Activated naive CD8-positive, alpha-beta T cell treated with anti-CD3 and anti-CD28 coated beads for 36 hours (primary cell): Measurements from ENCODE around the gene SDC4. TPM values are rescaled to one million over a fixed set of nuclear protein-coding genes. Genes with fewer than 3 reads are reported as not detected.
"Not testable (repeated sequence)": the region's sequence is repeated elsewhere in the genome, so short reads cannot be mapped to it uniquely, and the experiment has no call there.

ENCODE experiments used
- DNase-seq: peaks from one replicate; pipeline ENCODE4 v3.0.0; 2021
- H3K27ac Mint-ChIP-seq: one replicate; pipeline ENCODE4 v1.8.0; 2022; ENCODE audit warnings: mild to moderate bottlenecking, moderate library complexity, mixed read lengths
- H3K27me3 Mint-ChIP-seq: one replicate; pipeline ENCODE4 v1.8.0; 2022; ENCODE audit warnings: mild to moderate bottlenecking, mixed read lengths
- H3K36me3 Mint-ChIP-seq: one replicate; pipeline ENCODE4 v1.8.0; 2021; ENCODE audit warnings: mild to moderate bottlenecking, mixed read lengths
- H3K4me1 Mint-ChIP-seq: one replicate; pipeline ENCODE4 v1.8.0; 2021; ENCODE audit warnings: mixed read lengths
- H3K4me3 Mint-ChIP-seq: one replicate; pipeline ENCODE4 v1.8.0; 2022; ENCODE audit warnings: mild to moderate bottlenecking, moderate library complexity, mixed read lengths
- H3K9me3 Mint-ChIP-seq: one replicate; pipeline ENCODE4 v1.8.0; 2022; ENCODE audit warnings: mixed read lengths
- total RNA-seq, 2 experiments: library from RNA; stranded (reverse); gene quantifications; one replicate each; pipeline ENCODE4 v1.2.3, GENCODE V29; 2021

SDC4 gene
- total RNA-seq, 2 experiments from 2014 or later, result 24.6 to 25.5 TPM

DNA sequence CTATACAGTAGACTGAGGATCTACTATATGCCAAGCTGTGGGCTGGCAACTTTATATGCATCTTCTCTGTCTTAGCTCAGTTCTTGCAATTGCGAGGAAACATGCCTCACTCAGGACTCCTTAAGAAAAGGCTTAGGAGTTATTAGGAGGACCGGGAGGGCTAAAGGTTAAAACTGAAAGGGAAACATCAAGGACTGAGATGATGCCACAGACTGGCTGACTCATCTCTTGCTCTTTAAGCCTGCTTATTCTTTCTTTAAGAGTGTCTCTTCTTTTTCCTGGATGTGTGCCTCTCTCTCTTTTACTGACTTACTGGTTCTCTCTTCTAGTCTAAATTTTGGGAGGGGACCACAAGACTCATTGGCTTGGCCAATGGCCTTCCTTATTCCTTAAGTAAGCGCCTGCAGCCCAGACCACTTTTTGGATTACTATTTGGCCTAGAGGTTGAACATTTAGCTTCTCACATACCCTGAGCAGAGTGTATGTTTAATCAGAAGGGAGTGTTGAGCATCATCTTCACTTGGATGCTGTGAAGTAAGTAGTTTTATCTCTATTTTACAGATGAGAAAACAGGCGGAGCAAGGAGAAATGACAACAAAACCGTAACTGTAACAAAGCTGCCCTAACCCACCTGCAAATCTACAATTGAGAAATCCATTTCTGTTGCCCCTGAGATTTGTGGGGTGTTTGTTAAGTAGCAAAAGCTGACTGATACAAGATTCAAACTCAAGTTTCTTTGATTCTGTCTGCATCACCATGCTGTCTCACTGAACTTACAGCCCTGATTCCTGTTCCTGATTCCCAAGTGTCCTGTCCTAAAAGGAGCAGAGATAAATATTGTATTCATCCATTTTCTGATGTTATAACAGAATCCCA lies 7.2 kb upstream of the SDC4 start:
- Mint-ChIP-seq H3K27ac (peak overlapping the region; percentile 85), H3K4me3 (peak overlapping the region; percentile 32), H3K4me1 (peaks cover 49% of the 10 kb centered on the region), H3K36me3 (no peaks in the 10 kb centered on the region), H3K27me3 (peaks cover 4% of the 10 kb centered on the region), H3K9me3 (no peaks in the 10 kb centered on the region)
- DNase-seq, result no peak

DNA sequence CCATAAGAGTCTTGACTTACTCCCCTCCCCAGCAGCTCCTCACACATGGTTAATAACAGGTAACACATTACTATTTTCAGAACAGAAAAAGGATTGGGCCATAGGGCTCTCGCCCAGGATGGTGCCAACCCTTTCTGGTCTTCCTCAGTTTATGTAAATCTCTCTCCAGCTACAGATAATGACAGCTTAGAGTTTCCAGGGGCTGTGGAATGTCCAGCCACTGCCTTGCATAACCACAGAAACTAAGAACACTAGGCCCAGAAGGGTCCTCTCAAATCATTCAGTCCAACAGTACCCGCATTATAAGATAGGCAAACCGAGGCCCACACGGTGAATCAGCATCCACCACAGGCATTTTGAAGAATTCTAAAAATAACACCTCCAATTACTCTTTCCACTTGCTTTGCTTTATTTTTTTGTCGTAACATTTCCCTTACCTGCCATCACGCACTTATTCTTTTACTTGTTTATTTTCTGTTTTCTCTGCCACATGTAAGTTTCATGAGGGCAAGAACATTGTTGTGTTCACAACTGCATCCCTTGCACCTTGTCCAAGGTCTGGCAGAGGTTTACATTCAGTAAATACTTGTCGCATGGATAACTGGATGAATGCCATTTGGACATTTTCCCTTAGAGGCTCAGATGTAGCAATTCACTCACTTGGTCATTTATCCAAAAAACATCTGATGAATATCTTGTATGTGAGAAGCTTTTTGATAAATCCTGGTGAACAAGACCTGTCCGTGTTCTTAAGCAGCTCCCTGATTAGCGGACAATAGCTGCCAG lies 6.4 kb upstream of the SDC4 start:
- Mint-ChIP-seq H3K4me3 (peak overlapping the region; percentile 36), H3K27me3 (peaks cover 4% of the 10 kb centered on the region), H3K4me1 (peaks cover 50% of the 10 kb centered on the region), H3K36me3 (no peaks in the 10 kb centered on the region), H3K27ac (peak overlapping the region; percentile 85), H3K9me3 (no peaks in the 10 kb centered on the region)
- no peak for DNase-seq

GRCh38 chr20:45353746-45354145 lies 5.5 kb upstream of the SDC4 start:
- Mint-ChIP-seq H3K36me3 (no peaks in the 10 kb centered on the region), H3K4me3 (no peak overlapping the region), H3K27me3 (peaks cover 4% of the 10 kb centered on the region), H3K9me3 (no peaks in the 10 kb centered on the region), H3K27ac (peak overlapping the region; percentile 78), H3K4me1 (peaks cover 44% of the 10 kb centered on the region)
- DNase-seq, result no peak

GRCh38 chr20:45352729-45353128 lies 4.5 kb upstream of the SDC4 start:
- Mint-ChIP-seq H3K27me3 (peaks cover 5% of the 10 kb centered on the region), H3K4me1 (peaks cover 40% of the 10 kb centered on the region), H3K36me3 (peaks cover 1% of the 10 kb centered on the region), H3K27ac (no peak overlapping the region), H3K9me3 (no peaks in the 10 kb centered on the region), H3K4me3 (no peak overlapping the region)
- no peak for DNase-seq

DNA sequence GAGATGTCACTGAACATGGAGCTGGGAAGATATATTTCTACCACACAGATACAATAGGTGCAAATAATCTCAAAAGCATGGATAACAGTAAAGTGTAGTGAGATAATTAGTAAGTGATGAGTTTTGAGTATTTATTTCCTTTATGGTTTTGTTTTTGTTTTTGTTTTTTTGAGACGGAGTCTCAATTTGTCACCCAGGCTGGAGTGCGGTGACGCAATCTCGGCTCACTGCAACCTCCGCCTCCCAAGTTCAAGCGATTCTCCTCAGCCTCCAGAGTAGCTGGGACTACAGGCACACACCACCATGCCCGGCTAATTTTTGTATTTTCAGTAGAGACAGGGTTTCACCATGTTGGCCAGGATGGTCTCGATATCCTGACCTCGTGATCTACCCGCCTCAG lies 2.6 kb upstream of the SDC4 start:
- not testable (repeated sequence) for DNase-seq
- H3K4me1 Mint-ChIP-seq, result peaks cover 44% of the 10 kb centered on the region

DNA sequence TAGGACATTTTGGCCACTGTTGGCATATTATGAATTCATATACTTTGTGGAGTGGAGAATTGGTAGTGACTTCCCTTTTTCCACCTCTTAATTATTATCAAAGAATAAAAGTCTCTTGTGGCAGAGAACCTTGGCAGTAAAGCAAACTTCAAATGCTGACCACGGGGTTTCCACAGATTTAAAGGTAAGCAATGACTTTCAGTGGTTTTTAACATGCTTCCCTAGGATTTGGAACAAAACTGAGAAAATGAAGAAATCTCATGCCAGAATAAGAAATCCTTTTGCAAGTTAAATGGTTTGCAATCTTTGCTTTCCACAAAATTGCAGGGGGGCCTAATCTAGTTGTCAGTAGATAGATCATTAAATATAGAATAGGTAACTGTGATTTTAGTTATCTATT lies 2.0 kb upstream of the SDC4 start:
- Mint-ChIP-seq H3K4me3 (no peak overlapping the region), H3K27me3 (peaks cover 22% of the 10 kb centered on the region), H3K9me3 (no peaks in the 10 kb centered on the region), H3K36me3 (peaks cover 6% of the 10 kb centered on the region), H3K27ac (no peak overlapping the region), H3K4me1 (peaks cover 39% of the 10 kb centered on the region)
- no peak for DNase-seq

More for the DNA sequence above, 2.6 kb upstream of the SDC4 start:
- H3K4me3 Mint-ChIP-seq, H3K27ac Mint-ChIP-seq, H3K9me3 Mint-ChIP-seq, H3K36me3 Mint-ChIP-seq: not testable (repeated sequence)
- H3K27me3 Mint-ChIP-seq, result peaks cover 18% of the 10 kb centered on the region

GRCh38 chr20:45347297-45347935 lies 808 bp downstream of the SDC4 start:
- Mint-ChIP-seq H3K9me3 (no peaks in the 10 kb centered on the region), H3K27me3 (peaks cover 39% of the 10 kb centered on the region), H3K4me3 (peak overlapping the region; percentile 84), H3K27ac (peak overlapping the region; percentile 68), H3K36me3 (peaks cover 10% of the 10 kb centered on the region), H3K4me1 (peaks cover 35% of the 10 kb centered on the region)
- no peak for DNase-seq

- Mint-ChIP-seq H3K27ac (peak overlapping the region; percentile 42), H3K9me3 (no peaks in the 10 kb centered on the region), H3K4me1 (peaks cover 35% of the 10 kb centered on the region), H3K4me3 (peak overlapping the region; percentile 84), H3K27me3 (peaks cover 35% of the 10 kb centered on the region), H3K36me3 (peaks cover 10% of the 10 kb centered on the region)
- DNase-seq, result no peak
Measured at GRCh38 chr20:45346851-45347250, 1.4 kb downstream of the SDC4 start.

- Mint-ChIP-seq H3K27me3 (peaks cover 35% of the 10 kb centered on the region), H3K4me1 (peaks cover 35% of the 10 kb centered on the region), H3K4me3 (peak overlapping the region; percentile 84), H3K9me3 (no peaks in the 10 kb centered on the region), H3K27ac (no peak overlapping the region), H3K36me3 (peaks cover 10% of the 10 kb centered on the region)
- no peak for DNase-seq
Measured at GRCh38 chr20:45346291-45346718, 1.9 kb downstream of the SDC4 start.

GRCh38 chr20:45345104-45345936 lies 2.9 kb downstream of the SDC4 start:
- H3K36me3 Mint-ChIP-seq, result peaks cover 10% of the 10 kb centered on the region
- H3K27ac Mint-ChIP-seq, result no peak overlapping the region
- peaks cover 35% of the 10 kb centered on the region for H3K4me1 Mint-ChIP-seq

DNA sequence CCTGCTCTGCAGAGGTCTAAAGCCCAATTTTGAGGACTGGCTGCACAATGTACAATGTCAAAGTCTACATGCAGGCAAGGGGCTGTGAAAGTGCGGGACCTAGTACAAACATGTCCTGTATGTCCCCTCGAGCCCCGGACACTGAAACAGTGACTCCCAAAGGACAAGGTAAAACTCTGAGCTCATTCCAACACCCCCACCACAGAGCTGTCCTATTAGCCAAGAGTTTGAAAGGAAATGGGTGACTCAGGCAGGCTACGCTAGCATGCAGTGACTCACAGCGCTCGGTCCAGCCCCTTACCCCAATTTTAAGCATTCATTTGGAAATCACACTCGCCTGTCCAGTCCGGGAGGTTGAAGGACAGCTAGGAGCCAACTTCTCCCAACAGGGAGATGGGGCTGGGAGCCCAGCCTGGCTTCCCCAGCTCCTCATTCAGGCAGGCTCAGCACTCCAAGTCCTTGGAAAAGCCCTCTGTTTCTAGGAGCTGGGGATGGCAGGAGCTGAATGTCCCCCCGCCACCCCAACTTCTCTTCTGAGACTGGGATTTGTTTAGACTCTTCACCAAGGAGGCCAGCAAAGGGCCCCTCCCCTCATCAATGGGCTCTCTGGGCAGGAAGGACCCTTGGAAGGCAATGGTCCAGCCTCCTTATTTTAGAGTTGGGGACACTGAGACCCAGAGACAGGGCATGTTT lies 3.9 kb downstream of the SDC4 start:
- DNase-seq, result no peak
- peaks cover 35% of the 10 kb centered on the region for H3K27me3 Mint-ChIP-seq
- H3K4me3 Mint-ChIP-seq, result no peak overlapping the region
- peaks cover 33% of the 10 kb centered on the region for H3K4me1 Mint-ChIP-seq
- no peaks in the 10 kb centered on the region for H3K9me3 Mint-ChIP-seq
- peaks cover 10% of the 10 kb centered on the region for H3K36me3 Mint-ChIP-seq
- no peak overlapping the region for H3K27ac Mint-ChIP-seq

More at GRCh38 chr20:45345104-45345936, 2.9 kb downstream of the SDC4 start:
- no peak for DNase-seq
- peaks cover 35% of the 10 kb centered on the region for H3K27me3 Mint-ChIP-seq
- no peak overlapping the region for H3K4me3 Mint-ChIP-seq
- no peaks in the 10 kb centered on the region for H3K9me3 Mint-ChIP-seq

DNA sequence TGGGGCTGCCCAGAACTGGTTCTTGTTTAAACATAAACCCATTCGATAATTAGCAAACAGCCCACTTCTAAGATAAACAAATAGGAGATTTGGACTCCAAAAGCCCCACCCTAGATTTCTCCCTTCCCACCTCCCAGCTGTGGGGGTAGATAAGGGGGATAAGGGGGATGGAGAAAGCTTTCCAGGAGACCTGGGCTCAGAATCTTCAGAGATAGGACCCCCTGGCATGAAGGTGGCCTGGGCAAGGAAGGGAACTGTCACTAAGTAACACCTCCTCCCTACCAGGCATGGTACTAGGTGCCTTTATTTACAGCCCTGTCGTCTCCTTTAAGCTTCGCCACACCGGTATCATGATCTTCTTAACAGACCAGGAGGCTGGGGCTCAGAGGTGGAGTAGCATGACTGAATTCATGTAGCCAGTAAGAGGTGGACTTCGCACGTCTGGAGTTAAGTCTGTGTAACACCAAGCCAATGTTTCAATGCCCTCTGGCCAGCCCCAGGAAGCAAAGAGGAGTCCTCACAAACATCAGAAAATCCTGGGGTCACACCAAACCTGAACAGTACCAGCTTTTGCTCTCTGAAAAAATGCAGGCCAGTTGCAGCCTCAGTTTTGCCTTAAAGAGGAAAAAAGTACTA lies 4.6 kb downstream of the SDC4 start:
- no peaks in the 10 kb centered on the region for H3K9me3 Mint-ChIP-seq
- peaks cover 32% of the 10 kb centered on the region for H3K4me1 Mint-ChIP-seq
- H3K36me3 Mint-ChIP-seq, result peaks cover 10% of the 10 kb centered on the region
- no peak overlapping the region for H3K27ac Mint-ChIP-seq
- H3K4me3 Mint-ChIP-seq, result no peak overlapping the region
- peaks cover 35% of the 10 kb centered on the region for H3K27me3 Mint-ChIP-seq
- no peak for DNase-seq

GRCh38 chr20:45342855-45343531 lies 5.2 kb downstream of the SDC4 start:
- peaks cover 30% of the 10 kb centered on the region for H3K4me1 Mint-ChIP-seq
- peaks cover 35% of the 10 kb centered on the region for H3K27me3 Mint-ChIP-seq
- DNase-seq, result no peak

More at GRCh38 chr20:45342855-45343531, 5.2 kb downstream of the SDC4 start:
- H3K9me3 Mint-ChIP-seq, result no peaks in the 10 kb centered on the region
- H3K27ac Mint-ChIP-seq, result no peak overlapping the region
- H3K36me3 Mint-ChIP-seq, result peaks cover 10% of the 10 kb centered on the region
- no peak overlapping the region for H3K4me3 Mint-ChIP-seq
